Prostate gland (tissue), 2 donors: ENCODE data around the gene RAB3GAP1. TPM values are rescaled to one million over a fixed set of nuclear protein-coding genes. Genes with fewer than 3 reads are reported as not detected.
"Not testable (repeated sequence)": the region's sequence is repeated elsewhere in the genome, so short reads cannot be mapped to it uniquely, and the experiment has no call there.

Experiments
- DNase-seq: peaks from one replicate; pipeline ENCODE4 v3.0.0-alpha.2; 2019; ENCODE audit warnings: low spot score
- H3K27ac ChIP-seq, 2 donors: fragments of 200-600 bp; sonication (generic); 2 replicates each; pipeline ENCODE4 v1.5.1; 2017 to 2019
- H3K27me3 ChIP-seq: fragments of 200-600 bp; sonication (generic); replicated peaks from 2 replicates; pipeline ENCODE4 v1.5.1; 2019; ENCODE audit not compliant: insufficient read depth
- H3K36me3 ChIP-seq, 2 donors: fragments of 200-600 bp; sonication (generic); 1 replicate in 1 of 2; 2 replicates in 1 of 2; pipeline versions ENCODE4 v1.5.1 to v1.8.1; 2017 to 2019
- H3K4me1 ChIP-seq: fragments of 200-600 bp; sonication (generic); replicated peaks from 2 replicates; pipeline ENCODE4 v1.5.1; 2019
- H3K4me3 ChIP-seq, 2 donors: fragments of 200-600 bp; sonication (generic); 2 replicates each; pipeline ENCODE4 v1.5.1; 2017 to 2019
- H3K9me3 ChIP-seq: fragments of 200-600 bp; sonication (generic); 2 replicates; pipeline ENCODE4 v1.5.1; 2017
- CTCF ChIP-seq, 4 experiments: fragments of 200-600 bp in 2 of 4; fragments of 450-650 bp in 2 of 4; sonication (generic) in 2 of 4; IDR thresholded peaks; 1 replicate in 3 of 4; 2 replicates in 1 of 4; pipeline ENCODE4 v1.5.1; 2016 to 2019; ENCODE audit warnings: antibody characterized with exemption in 4 of 4, mild to moderate bottlenecking in 2 of 4, moderate library complexity in 2 of 4
- POLR2A ChIP-seq: fragments of 450-650 bp; IDR thresholded peaks from one replicate; pipeline ENCODE4 v1.6.1; 2016; ENCODE audit warnings: antibody characterized with exemption, mild to moderate bottlenecking
- POLR2AphosphoS5 ChIP-seq: sonication (generic); formaldehyde crosslinking; IDR thresholded peaks from one replicate; pipeline ENCODE4 v1.6.1; 2017; ENCODE audit warnings: antibody characterized with exemption
- WGBS: methylation state at CpG from one replicate; pipeline ENCODE4 v1.1.5; 2018; 5-methylcytosine and 5-hydroxymethylcytosine counted together
- intact Hi-C: fragments of 100-400 bp; cut with DNase I; formaldehyde crosslinking; loops from one replicate; pipeline ENCODE4 v1.14.2; 2022
- total RNA-seq, 2 donors: library from RNA; depleted of rRNA; stranded (reverse); fragments of >200 nt; gene quantifications; one replicate each; pipeline ENCODE4 v1.1.0, GENCODE V29; 2016

The RAB3GAP1 gene
- total RNA-seq, 2 donors from 2014 or later, result 43.4 to 54.6 TPM

DNA sequence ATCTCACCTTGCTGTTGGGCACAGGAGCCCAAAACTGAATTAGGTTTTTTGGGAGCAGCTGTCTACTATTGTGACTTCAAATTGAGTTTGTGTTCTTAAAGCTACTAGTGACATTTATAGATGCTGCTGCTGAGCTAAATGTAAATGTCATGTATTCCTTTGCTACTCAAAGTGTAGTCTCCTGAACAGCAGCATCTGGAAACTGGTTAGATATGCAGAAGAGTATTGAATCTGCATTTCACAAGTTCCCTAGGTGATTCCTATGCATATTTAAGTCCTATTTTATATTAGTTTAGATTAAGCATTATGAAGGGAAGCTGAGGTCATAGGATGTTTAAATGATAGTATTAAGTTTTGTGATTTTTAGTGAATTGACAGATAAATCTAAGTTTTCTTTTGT, 67.5 kb downstream of the RAB3GAP1 start:
- Histone ChIP-seq H3K4me3 (no peak overlapping the region), H3K27me3 (no peaks in the 10 kb centered on the region), H3K4me1 (peaks cover 5% of the 10 kb centered on the region), H3K9me3 (no peaks in the 10 kb centered on the region), H3K36me3 (no peaks in the 10 kb centered on the region), H3K27ac (no peak overlapping the region)
- no peak for DNase-seq
- TF ChIP-seq CTCF (IDR thresholded peaks at IDR 0.05) (no peak), POLR2A (no peak), POLR2AphosphoS5 (no peak)
- intact Hi-C loops, result no loop called here

GRCh38 chr2:135121016-135121657, 69.0 kb downstream of the RAB3GAP1 start:
- 74% methylated on average over 2 of the region's 2 CpGs for WGBS
- no peak for TF ChIP-seq POLR2AphosphoS5
- no peak for TF ChIP-seq CTCF (IDR thresholded peaks at IDR 0.05)
- no peak for TF ChIP-seq POLR2A
- no peaks in the 10 kb centered on the region for H3K36me3 ChIP-seq
- intact Hi-C loops, result no loop called here
- DNase-seq, result no peak
- H3K4me3 ChIP-seq, result no peak overlapping the region
- H3K9me3 ChIP-seq, result no peaks in the 10 kb centered on the region
- peaks cover 6% of the 10 kb centered on the region for H3K4me1 ChIP-seq
- no peaks in the 10 kb centered on the region for H3K27me3 ChIP-seq
- H3K27ac ChIP-seq, result no peak overlapping the region

GRCh38 chr2:135121658-135122039, 69.6 kb downstream of the RAB3GAP1 start:
- H3K27me3 ChIP-seq, H3K9me3 ChIP-seq, H3K36me3 ChIP-seq, intact Hi-C loops, H3K4me1 ChIP-seq, H3K27ac ChIP-seq, DNase-seq, H3K4me3 ChIP-seq: not testable (repeated sequence)
- WGBS, result 81% methylated on average over 6 of the region's 6 CpGs

- TF ChIP-seq POLR2A (no peak), POLR2AphosphoS5 (no peak), CTCF (IDR thresholded peaks at IDR 0.05) (no peak)
- no peak overlapping the region for H3K27ac ChIP-seq
- no peak for DNase-seq
- peaks cover 6% of the 10 kb centered on the region for H3K4me1 ChIP-seq
- WGBS, result 52% methylated on average over 1 of the region's 1 CpG
- H3K4me3 ChIP-seq, result no peak overlapping the region
- intact Hi-C loops, result no loop called here
- H3K36me3 ChIP-seq, result no peaks in the 10 kb centered on the region
- H3K27me3 ChIP-seq, result no peaks in the 10 kb centered on the region
- no peaks in the 10 kb centered on the region for H3K9me3 ChIP-seq
These were observed 73.1 kb downstream of the RAB3GAP1 start for GRCh38 chr2:135124924-135125886.

DNA sequence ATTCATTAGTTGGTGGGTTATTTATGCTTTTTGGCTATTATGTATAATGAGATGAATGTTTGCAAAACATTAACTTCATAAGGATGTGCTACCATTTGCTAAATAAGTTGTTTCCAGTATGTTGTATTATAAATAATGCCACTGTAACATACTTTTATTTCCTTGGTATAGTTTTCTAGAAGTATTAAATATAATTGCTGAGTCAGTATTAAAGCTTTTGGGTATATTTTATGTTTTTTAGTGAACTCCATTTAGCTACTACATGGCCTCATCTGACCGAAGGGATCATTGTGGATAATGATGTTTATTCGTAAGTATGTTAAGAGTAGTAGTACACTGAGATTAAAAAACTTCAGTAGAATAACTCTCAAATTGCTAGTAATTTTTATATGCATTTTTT, 73.8 kb downstream of the RAB3GAP1 start:
- TF ChIP-seq POLR2A, result no peak
- no peak for TF ChIP-seq POLR2AphosphoS5
- no peak for TF ChIP-seq CTCF (IDR thresholded peaks at IDR 0.05)
- H3K9me3 ChIP-seq, result no peaks in the 10 kb centered on the region
- WGBS, result 79% methylated on average over 2 of the region's 2 CpGs
- H3K27ac ChIP-seq, result no peak overlapping the region
- no peaks in the 10 kb centered on the region for H3K36me3 ChIP-seq
- no peak overlapping the region for H3K4me3 ChIP-seq
- H3K4me1 ChIP-seq, result peaks cover 6% of the 10 kb centered on the region
- H3K27me3 ChIP-seq, result no peaks in the 10 kb centered on the region
- DNase-seq, result no peak
- intact Hi-C loops, result no loop called here
